ENCODE results near the gene SRBD1.
A peak's percentile ranks its signal among the peaks of the same experiment; 100 is the strongest.

The SRBD1 gene

DNA sequence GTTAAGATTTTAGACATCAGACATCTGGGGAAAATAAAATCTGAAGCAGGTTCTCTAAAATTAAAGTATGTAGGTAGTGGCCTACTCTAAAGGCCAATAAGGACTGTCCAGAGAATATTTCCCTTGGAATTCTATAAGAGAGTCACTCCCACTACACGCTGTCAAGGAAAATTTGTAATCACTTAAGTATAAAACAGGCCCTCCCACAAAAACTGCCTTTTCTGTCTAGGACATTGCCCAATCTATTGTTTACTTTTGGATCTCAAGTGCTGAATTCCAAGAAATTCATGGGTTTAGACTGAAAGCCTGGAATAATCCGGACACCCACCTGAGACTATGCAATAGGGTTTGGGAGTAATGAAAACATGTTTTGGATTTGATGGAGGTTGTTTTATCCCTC, 1.7 kb upstream of the SRBD1 start:
- H3K9ac ChIP-seq (ENCODE audit: low read length), result no peak overlapping the region
- peak; percentile 82 for DNase-seq
- no peak overlapping the region for H2BK5ac ChIP-seq (ENCODE audit: low read depth, low read length, poor library complexity, severe bottlenecking)
- H2BK120ac ChIP-seq (ENCODE audit: low read depth, low read length), result no peak overlapping the region
- no peak overlapping the region for H3K4me2 ChIP-seq (ENCODE audit: low read length, poor library complexity, severe bottlenecking)
- no peak overlapping the region for H4K8ac ChIP-seq (ENCODE audit: low read length)
- H2BK12ac ChIP-seq (ENCODE audit: low read length in 2 of 2), result no peak overlapping the region
- no peak overlapping the region for H3K4me3 ChIP-seq (ENCODE audit: insufficient read depth in 1 of 2, low read depth in 1 of 2, low read length in 2 of 2)
- H3K27me3 ChIP-seq (ENCODE audit: control insufficient read depth in 1 of 2, insufficient read depth in 1 of 2, low read length in 2 of 2), result no peaks in the 10 kb centered on the region
- no peak overlapping the region for H4K91ac ChIP-seq (ENCODE audit: low read length)
- H3K79me1 ChIP-seq (replicated peaks; ENCODE audit: low read length, poor library complexity, severe bottlenecking), result peaks cover 14% of the 10 kb centered on the region
- 36% methylated on average over 2 of the region's 2 CpGs for WGBS
- H3K9me3 ChIP-seq (ENCODE audit: control insufficient read depth, low read length), result no peaks in the 10 kb centered on the region
- no peaks in the 10 kb centered on the region for H3K36me3 ChIP-seq (ENCODE audit: control insufficient read depth in 1 of 2, insufficient read depth in 2 of 2, low read depth in 1 of 2, low read length in 2 of 2)
- H3K4me1 ChIP-seq (ENCODE audit: control insufficient read depth, insufficient read depth, low read depth, low read length), result no peaks in the 10 kb centered on the region
- no peak overlapping the region for H2AK5ac ChIP-seq (ENCODE audit: low read length, severe bottlenecking)
- H3K4ac ChIP-seq (ENCODE audit: low read depth in 1 of 2, low read length in 2 of 2), result no peak overlapping the region
- no peak overlapping the region for H3K23ac ChIP-seq (ENCODE audit: low read length in 2 of 2)
- H3K27ac ChIP-seq (ENCODE audit: low read length, poor library complexity, severe bottlenecking), result peak overlapping the region; percentile 43
- no peak overlapping the region for H2AFZ ChIP-seq (ENCODE audit: low read depth, low read length)
- no peak overlapping the region for H3K18ac ChIP-seq (ENCODE audit: low read depth in 1 of 2, low read length in 2 of 2)
- H2BK15ac ChIP-seq (ENCODE audit: low read depth, poor library complexity, severe bottlenecking), result no peak overlapping the region
- no peak overlapping the region for H3K14ac ChIP-seq (ENCODE audit: low read length in 2 of 2)

GRCh38 chr2:45612285-45612684, 1.2 kb upstream of the SRBD1 start:
- Histone ChIP-seq H3K23ac (ENCODE audit: low read length in 2 of 2) (no peak overlapping the region), H4K91ac (ENCODE audit: low read length) (no peak overlapping the region), H3K27ac (ENCODE audit: low read length, poor library complexity, severe bottlenecking) (no peak overlapping the region), H3K79me1 (replicated peaks; ENCODE audit: low read length, poor library complexity, severe bottlenecking) (peaks cover 16% of the 10 kb centered on the region), H3K4me2 (ENCODE audit: low read length, poor library complexity, severe bottlenecking) (no peak overlapping the region), H3K4ac (ENCODE audit: low read depth in 1 of 2, low read length in 2 of 2) (no peak overlapping the region), H3K18ac (ENCODE audit: low read depth in 1 of 2, low read length in 2 of 2) (no peak overlapping the region), H4K8ac (ENCODE audit: low read length) (no peak overlapping the region), H2AK5ac (ENCODE audit: low read length, severe bottlenecking) (no peak overlapping the region), H3K27me3 (ENCODE audit: control insufficient read depth in 1 of 2, insufficient read depth in 1 of 2, low read length in 2 of 2) (no peaks in the 10 kb centered on the region), H2AFZ (ENCODE audit: low read depth, low read length) (no peak overlapping the region), H3K9ac (ENCODE audit: low read length) (no peak overlapping the region), H2BK120ac (ENCODE audit: low read depth, low read length) (no peak overlapping the region), H3K9me3 (ENCODE audit: control insufficient read depth, low read length) (no peaks in the 10 kb centered on the region), H3K4me1 (ENCODE audit: control insufficient read depth, insufficient read depth, low read depth, low read length) (no peaks in the 10 kb centered on the region), H2BK12ac (ENCODE audit: low read length in 2 of 2) (no peak overlapping the region), H3K14ac (ENCODE audit: low read length in 2 of 2) (no peak overlapping the region), H3K4me3 (ENCODE audit: insufficient read depth in 1 of 2, low read depth in 1 of 2, low read length in 2 of 2) (no peak overlapping the region), H3K36me3 (ENCODE audit: control insufficient read depth in 1 of 2, insufficient read depth in 2 of 2, low read depth in 1 of 2, low read length in 2 of 2) (no peaks in the 10 kb centered on the region), H2BK5ac (ENCODE audit: low read depth, low read length, poor library complexity, severe bottlenecking) (no peak overlapping the region), H2BK15ac (ENCODE audit: low read depth, poor library complexity, severe bottlenecking) (no peak overlapping the region)
- DNase-seq, result no peak
- 50% methylated on average over 1 of the region's 2 CpGs for WGBS

DNA sequence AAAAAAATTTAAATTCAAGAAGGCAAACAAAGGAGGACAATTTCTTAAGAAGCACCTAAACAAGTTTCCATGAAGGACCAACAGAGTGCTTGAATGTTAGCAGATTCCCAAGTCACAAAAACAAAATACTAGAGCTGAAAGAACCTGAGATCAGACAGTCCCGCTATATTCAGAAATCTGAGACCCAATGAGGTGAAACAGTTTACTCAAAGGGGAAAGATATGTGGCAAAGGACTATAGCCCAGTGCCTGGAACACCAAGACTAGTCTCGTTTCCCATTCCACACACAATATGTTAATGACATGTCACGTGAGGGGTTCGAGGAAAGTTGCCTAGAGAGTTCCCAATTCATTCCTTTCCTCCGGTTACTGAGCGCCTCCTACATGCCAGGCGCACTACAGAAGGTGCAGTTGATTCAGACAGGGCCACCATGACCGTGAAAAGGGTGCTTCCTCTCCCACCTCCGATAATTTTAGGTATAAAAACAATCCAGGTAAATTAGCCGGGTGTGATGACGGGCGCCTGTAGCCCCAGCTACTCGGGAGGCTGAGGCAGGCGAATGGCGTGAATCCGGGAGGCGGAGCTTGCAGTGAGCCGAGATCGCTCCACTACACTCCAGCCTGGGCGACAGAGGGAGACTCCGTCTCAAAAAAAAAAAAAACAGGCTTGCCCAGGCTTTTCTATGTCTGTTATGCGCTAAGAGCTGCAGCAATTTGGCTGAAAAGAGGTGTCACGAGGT, 617 bp downstream of the SRBD1 start:
- Histone ChIP-seq H3K4me2 (ENCODE audit: low read length, poor library complexity, severe bottlenecking) (peak overlapping the region; percentile 92), H2AK5ac (ENCODE audit: low read length, severe bottlenecking) (no peak overlapping the region), H3K4me1 (ENCODE audit: control insufficient read depth, insufficient read depth, low read depth, low read length) (no peaks in the 10 kb centered on the region), H3K23ac (ENCODE audit: low read length in 2 of 2) (no peak overlapping the region), H3K9me3 (ENCODE audit: control insufficient read depth, low read length) (no peaks in the 10 kb centered on the region), H3K9ac (ENCODE audit: low read length) (peak overlapping the region; percentile 95), H3K36me3 (ENCODE audit: control insufficient read depth in 1 of 2, insufficient read depth in 2 of 2, low read depth in 1 of 2, low read length in 2 of 2) (no peaks in the 10 kb centered on the region), H2AFZ (ENCODE audit: low read depth, low read length) (peak overlapping the region; percentile 53), H4K91ac (ENCODE audit: low read length) (no peak overlapping the region), H3K27ac (ENCODE audit: low read length, poor library complexity, severe bottlenecking) (peak overlapping the region; percentile 84), H2BK12ac (ENCODE audit: low read length in 2 of 2) (no peak overlapping the region), H3K27me3 (ENCODE audit: control insufficient read depth in 1 of 2, insufficient read depth in 1 of 2, low read length in 2 of 2) (no peaks in the 10 kb centered on the region), H3K79me1 (replicated peaks; ENCODE audit: low read length, poor library complexity, severe bottlenecking) (peaks cover 17% of the 10 kb centered on the region), H3K4ac (ENCODE audit: low read depth in 1 of 2, low read length in 2 of 2) (peak overlapping the region in 1 of 2 experiments; percentile 73), H3K14ac (ENCODE audit: low read length in 2 of 2) (no peak overlapping the region), H2BK15ac (ENCODE audit: low read depth, poor library complexity, severe bottlenecking) (no peak overlapping the region), H2BK120ac (ENCODE audit: low read depth, low read length) (no peak overlapping the region), H3K4me3 (ENCODE audit: insufficient read depth in 1 of 2, low read depth in 1 of 2, low read length in 2 of 2) (peak overlapping the region; percentile 75 to 80), H2BK5ac (ENCODE audit: low read depth, low read length, poor library complexity, severe bottlenecking) (no peak overlapping the region), H4K8ac (ENCODE audit: low read length) (no peak overlapping the region), H3K18ac (ENCODE audit: low read depth in 1 of 2, low read length in 2 of 2) (peak overlapping the region; percentile 71 to 76)
- DNase-seq, result peak; percentile 78
- under 1% methylated on average over 22 of the region's 23 CpGs for WGBS

GRCh38 chr2:45607701-45608100, 3.4 kb downstream of the SRBD1 start:
- Histone ChIP-seq H4K91ac (ENCODE audit: low read length) (no peak overlapping the region), H2AK5ac (ENCODE audit: low read length, severe bottlenecking) (no peak overlapping the region), H3K9me3 (ENCODE audit: control insufficient read depth, low read length) (no peaks in the 10 kb centered on the region), H3K4me1 (ENCODE audit: control insufficient read depth, insufficient read depth, low read depth, low read length) (no peaks in the 10 kb centered on the region), H2BK15ac (ENCODE audit: low read depth, poor library complexity, severe bottlenecking) (no peak overlapping the region), H3K36me3 (ENCODE audit: control insufficient read depth in 1 of 2, insufficient read depth in 2 of 2, low read depth in 1 of 2, low read length in 2 of 2) (peaks cover 0 to 19% of the 10 kb centered on the region in 2 experiments), H2BK120ac (ENCODE audit: low read depth, low read length) (no peak overlapping the region), H3K27me3 (ENCODE audit: control insufficient read depth in 1 of 2, insufficient read depth in 1 of 2, low read length in 2 of 2) (no peaks in the 10 kb centered on the region), H2AFZ (ENCODE audit: low read depth, low read length) (no peak overlapping the region), H4K8ac (ENCODE audit: low read length) (no peak overlapping the region), H3K27ac (ENCODE audit: low read length, poor library complexity, severe bottlenecking) (no peak overlapping the region), H3K4ac (ENCODE audit: low read depth in 1 of 2, low read length in 2 of 2) (no peak overlapping the region), H3K14ac (ENCODE audit: low read length in 2 of 2) (no peak overlapping the region), H2BK5ac (ENCODE audit: low read depth, low read length, poor library complexity, severe bottlenecking) (no peak overlapping the region), H3K18ac (ENCODE audit: low read depth in 1 of 2, low read length in 2 of 2) (no peak overlapping the region), H3K23ac (ENCODE audit: low read length in 2 of 2) (no peak overlapping the region), H2BK12ac (ENCODE audit: low read length in 2 of 2) (no peak overlapping the region), H3K79me1 (replicated peaks; ENCODE audit: low read length, poor library complexity, severe bottlenecking) (peaks cover 24% of the 10 kb centered on the region), H3K4me2 (ENCODE audit: low read length, poor library complexity, severe bottlenecking) (no peak overlapping the region), H3K9ac (ENCODE audit: low read length) (no peak overlapping the region), H3K4me3 (ENCODE audit: insufficient read depth in 1 of 2, low read depth in 1 of 2, low read length in 2 of 2) (no peak overlapping the region)
- peak; percentile 58 for DNase-seq
- WGBS, result no CpG with 5 or more reads among the region's 1 CpG
